Measurements from ENCODE around the gene FKBP1B.

Gene FKBP1B

DNA sequence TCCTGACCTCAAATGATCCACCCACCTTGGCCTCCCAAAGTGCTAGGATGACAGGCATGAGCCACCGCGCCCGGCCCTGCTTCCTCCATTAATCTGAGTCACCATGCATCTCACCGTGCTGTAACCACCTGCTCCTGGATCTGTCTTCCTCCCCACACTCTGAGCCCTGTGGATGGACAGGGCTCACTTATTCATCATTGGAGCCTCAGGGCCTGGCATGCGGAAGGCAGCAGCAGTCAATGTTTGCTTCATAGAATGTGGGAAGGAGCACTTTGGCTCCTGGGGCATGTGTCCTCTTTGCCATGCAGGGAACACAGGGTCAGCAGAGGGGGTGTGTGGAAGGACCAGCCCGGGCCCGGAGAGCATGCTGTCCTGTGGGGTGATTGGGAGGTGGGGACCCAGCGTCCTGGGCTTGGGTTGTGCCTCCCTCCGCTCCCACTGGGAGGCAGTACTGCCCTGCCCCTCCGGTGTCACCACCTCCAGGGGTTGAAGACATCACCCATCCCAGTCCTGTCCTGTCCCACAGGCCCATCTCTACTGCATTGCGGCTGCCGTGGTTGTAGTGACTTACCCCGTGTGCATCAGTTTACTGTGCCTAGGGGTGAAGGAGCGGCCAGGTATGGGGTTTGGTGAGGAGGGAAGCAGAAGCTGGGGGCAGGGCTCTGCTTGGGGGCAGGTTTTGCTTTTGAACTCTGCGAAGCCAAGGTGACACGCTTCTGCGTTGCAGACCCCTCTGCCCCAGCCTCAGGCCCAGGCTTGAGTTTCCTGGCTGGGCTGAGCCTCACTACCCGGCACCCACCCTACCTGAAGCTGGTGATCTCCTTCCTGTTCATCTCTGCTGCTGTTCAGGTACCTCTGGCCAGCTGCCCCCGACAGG, 28.2 kb upstream of the FKBP1B start:
- no peak for TF ChIP-seq EZH2 (IDR thresholded peaks at IDR 0.05; ENCODE audit: borderline replicate concordance, low read depth, low read length, severe bottlenecking)
- TF ChIP-seq, protein P1, sequence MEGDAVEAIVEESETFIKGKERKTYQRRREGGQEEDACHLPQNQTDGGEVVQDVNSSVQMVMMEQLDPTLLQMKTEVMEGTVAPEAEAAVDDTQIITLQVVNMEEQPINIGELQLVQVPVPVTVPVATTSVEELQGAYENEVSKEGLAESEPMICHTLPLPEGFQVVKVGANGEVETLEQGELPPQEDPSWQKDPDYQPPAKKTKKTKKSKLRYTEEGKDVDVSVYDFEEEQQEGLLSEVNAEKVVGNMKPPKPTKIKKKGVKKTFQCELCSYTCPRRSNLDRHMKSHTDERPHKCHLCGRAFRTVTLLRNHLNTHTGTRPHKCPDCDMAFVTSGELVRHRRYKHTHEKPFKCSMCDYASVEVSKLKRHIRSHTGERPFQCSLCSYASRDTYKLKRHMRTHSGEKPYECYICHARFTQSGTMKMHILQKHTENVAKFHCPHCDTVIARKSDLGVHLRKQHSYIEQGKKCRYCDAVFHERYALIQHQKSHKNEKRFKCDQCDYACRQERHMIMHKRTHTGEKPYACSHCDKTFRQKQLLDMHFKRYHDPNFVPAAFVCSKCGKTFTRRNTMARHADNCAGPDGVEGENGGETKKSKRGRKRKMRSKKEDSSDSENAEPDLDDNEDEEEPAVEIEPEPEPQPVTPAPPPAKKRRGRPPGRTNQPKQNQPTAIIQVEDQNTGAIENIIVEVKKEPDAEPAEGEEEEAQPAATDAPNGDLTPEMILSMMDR (IDR thresholded peaks at IDR 0.05; ENCODE audit: borderline replicate concordance, extremely low read depth, low read length, poor library complexity, severe bottlenecking): peak; percentile 59
- H4K20me1 ChIP-seq (ENCODE audit: insufficient read depth, low read length): peaks cover 11% of the 10 kb centered on the region

DNA sequence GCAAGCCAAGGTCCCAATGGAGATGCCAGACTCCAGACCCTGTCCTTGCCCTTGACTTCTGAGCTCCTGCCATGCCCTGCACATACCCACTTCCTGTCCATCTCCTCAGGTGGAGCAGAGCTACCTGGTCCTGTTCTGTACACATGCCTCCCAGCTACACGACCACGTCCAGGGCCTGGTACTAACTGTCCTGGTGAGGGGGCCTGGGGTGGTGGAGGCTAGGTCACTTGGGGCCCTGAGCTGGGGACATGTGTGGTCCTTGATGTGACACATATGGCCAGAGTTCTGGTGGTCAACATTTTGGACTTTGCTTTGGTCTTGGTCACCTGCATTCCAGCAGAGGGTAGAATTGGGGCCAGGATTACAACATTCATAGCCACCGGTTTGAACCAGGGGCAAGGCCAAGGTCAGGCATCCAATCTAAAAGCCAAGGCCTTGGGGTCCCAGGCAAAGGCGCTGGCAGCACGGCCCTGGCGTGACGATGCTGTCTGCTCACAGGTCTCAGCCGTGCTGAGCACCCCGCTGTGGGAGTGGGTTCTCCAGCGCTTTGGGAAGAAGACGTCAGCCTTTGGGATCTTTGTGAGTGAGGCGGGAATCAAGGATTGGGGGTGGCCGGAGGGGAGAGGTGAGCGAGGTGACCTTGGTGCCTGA, 27.1 kb upstream of the FKBP1B start:
- TF ChIP-seq, protein P1 (IDR thresholded peaks at IDR 0.05; ENCODE audit: borderline replicate concordance, extremely low read depth, low read length, poor library complexity, severe bottlenecking): no peak
- TF ChIP-seq EZH2 (IDR thresholded peaks at IDR 0.05; ENCODE audit: borderline replicate concordance, low read depth, low read length, severe bottlenecking): no peak
- H3K27me3 ChIP-seq (ENCODE audit: insufficient read depth, low read length, poor library complexity): no peaks in the 10 kb centered on the region
- H4K20me1 ChIP-seq (ENCODE audit: insufficient read depth, low read length): peaks cover 11% of the 10 kb centered on the region
- H3K27ac ChIP-seq (ENCODE audit: low read length): no peak overlapping the region
- H3K36me3 ChIP-seq (ENCODE audit: insufficient read depth, low read length): peaks cover 46% of the 10 kb centered on the region
- no peak overlapping the region for H3K4me2 ChIP-seq (ENCODE audit: insufficient read depth, low read length)
- H3K79me2 ChIP-seq (ENCODE audit: insufficient read depth, low read length): no peaks in the 10 kb centered on the region
- no peak overlapping the region for H3K4me3 ChIP-seq (ENCODE audit: low read depth in 1 of 2, low read length in 2 of 2)
- H3K9ac ChIP-seq (ENCODE audit: low read depth, low read length): no peak overlapping the region
- no peaks in the 10 kb centered on the region for H3K4me1 ChIP-seq (ENCODE audit: insufficient read depth, low read length)
- DNase-seq (no peak), ATAC-seq (ENCODE audit: insufficient read depth, low read depth) (no peak)
- no peak overlapping the region for H2AFZ ChIP-seq (ENCODE audit: low read depth, low read length)
- no peaks in the 10 kb centered on the region for H3K9me3 ChIP-seq (ENCODE audit: insufficient read depth, low read length, severe bottlenecking)

More for the DNA sequence above, 28.2 kb upstream of the FKBP1B start:
- no peaks in the 10 kb centered on the region for H3K79me2 ChIP-seq (ENCODE audit: insufficient read depth, low read length)
- H3K9ac ChIP-seq (ENCODE audit: low read depth, low read length): no peak overlapping the region
- peaks cover 39% of the 10 kb centered on the region for H3K36me3 ChIP-seq (ENCODE audit: insufficient read depth, low read length)
- no peak overlapping the region for H3K27ac ChIP-seq (ENCODE audit: low read length)
- ATAC-seq (ENCODE audit: insufficient read depth, low read depth): peak; percentile 69
- no peak overlapping the region for H3K4me3 ChIP-seq (ENCODE audit: low read depth in 1 of 2, low read length in 2 of 2)
- no peaks in the 10 kb centered on the region for H3K9me3 ChIP-seq (ENCODE audit: insufficient read depth, low read length, severe bottlenecking)
- H3K4me1 ChIP-seq (ENCODE audit: insufficient read depth, low read length): no peaks in the 10 kb centered on the region
- no peak overlapping the region for H2AFZ ChIP-seq (ENCODE audit: low read depth, low read length)
- no peak overlapping the region for H3K4me2 ChIP-seq (ENCODE audit: insufficient read depth, low read length)
- H3K27me3 ChIP-seq (ENCODE audit: insufficient read depth, low read length, poor library complexity): no peaks in the 10 kb centered on the region
- peak; percentile 27 for DNase-seq

DNA sequence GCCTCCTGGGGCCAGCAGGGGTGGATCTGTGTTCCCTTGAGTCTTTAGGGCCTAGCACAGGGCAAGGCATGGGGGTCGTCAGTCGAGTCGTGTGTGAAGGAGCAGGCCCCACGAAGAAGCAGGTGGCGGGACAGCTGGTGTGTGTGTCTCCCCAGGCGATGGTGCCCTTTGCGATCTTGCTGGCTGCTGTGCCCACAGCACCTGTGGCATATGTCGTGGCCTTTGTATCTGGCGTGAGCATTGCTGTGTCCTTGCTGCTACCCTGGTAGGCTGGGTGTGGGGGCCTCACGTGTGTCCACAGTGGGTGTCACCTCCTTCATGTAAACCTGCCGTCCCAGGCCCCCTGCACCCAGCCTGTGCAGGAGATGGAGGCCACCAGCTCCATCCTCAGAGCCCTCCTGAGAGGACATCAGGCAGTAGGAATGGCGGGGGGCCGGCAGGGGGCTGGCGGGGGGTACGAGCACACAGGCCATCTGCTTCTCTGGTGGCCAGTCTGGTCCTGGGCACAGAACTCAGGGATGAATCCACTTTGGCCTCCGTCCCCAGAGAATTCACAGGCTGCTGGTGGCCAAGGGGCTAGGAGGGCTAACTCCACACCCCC, 26.5 kb upstream of the FKBP1B start:
- Histone ChIP-seq H3K27ac (ENCODE audit: low read length) (no peak overlapping the region), H3K36me3 (ENCODE audit: insufficient read depth, low read length) (peaks cover 50% of the 10 kb centered on the region), H3K9me3 (ENCODE audit: insufficient read depth, low read length, severe bottlenecking) (no peaks in the 10 kb centered on the region), H3K4me1 (ENCODE audit: insufficient read depth, low read length) (no peaks in the 10 kb centered on the region), H3K27me3 (ENCODE audit: insufficient read depth, low read length, poor library complexity) (no peaks in the 10 kb centered on the region), H3K79me2 (ENCODE audit: insufficient read depth, low read length) (no peaks in the 10 kb centered on the region), H4K20me1 (ENCODE audit: insufficient read depth, low read length) (peaks cover 11% of the 10 kb centered on the region), H3K4me3 (ENCODE audit: low read depth in 1 of 2, low read length in 2 of 2) (no peak overlapping the region), H2AFZ (ENCODE audit: low read depth, low read length) (no peak overlapping the region), H3K4me2 (ENCODE audit: insufficient read depth, low read length) (no peak overlapping the region), H3K9ac (ENCODE audit: low read depth, low read length) (no peak overlapping the region)
- TF ChIP-seq, protein P1 (IDR thresholded peaks at IDR 0.05; ENCODE audit: borderline replicate concordance, extremely low read depth, low read length, poor library complexity, severe bottlenecking): no peak
- TF ChIP-seq EZH2 (IDR thresholded peaks at IDR 0.05; ENCODE audit: borderline replicate concordance, low read depth, low read length, severe bottlenecking): no peak
- no peak for DNase-seq
- no peak for ATAC-seq (ENCODE audit: insufficient read depth, low read depth)

All from DND-41 (cell line).